Liver (tissue), 3 donors: ENCODE data around the gene POLG.

ENCODE experiments used
- CTCF ChIP-seq: fragments of 150-350 bp; IDR thresholded peaks from 2 replicates; pipeline ENCODE4 v1.5.1; 2017; ENCODE audit warnings: improper control_type of control experiment, low read depth, low read length; ENCODE audit not compliant: missing input control
- FOXA1 ChIP-seq: IDR thresholded peaks from 2 replicates; pipeline ENCODE4 v1.6.1; 2016; ENCODE audit warnings: antibody characterized with exemption
- MAX ChIP-seq: IDR thresholded peaks from 2 replicates; pipeline ENCODE4 v1.6.1; 2016; ENCODE audit warnings: antibody characterized with exemption
- REST ChIP-seq: IDR thresholded peaks from 2 replicates; pipeline ENCODE4 v1.6.1; 2016; ENCODE audit warnings: antibody characterized with exemption, mild to moderate bottlenecking
- TAF1 ChIP-seq: conservative IDR thresholded peaks from 2 replicates; pipeline ENCODE4 v1.6.1; 2016; ENCODE audit warnings: antibody characterized with exemption, mild to moderate bottlenecking
- donor health status: healthy.
- donor health status: healthy.

DNA sequence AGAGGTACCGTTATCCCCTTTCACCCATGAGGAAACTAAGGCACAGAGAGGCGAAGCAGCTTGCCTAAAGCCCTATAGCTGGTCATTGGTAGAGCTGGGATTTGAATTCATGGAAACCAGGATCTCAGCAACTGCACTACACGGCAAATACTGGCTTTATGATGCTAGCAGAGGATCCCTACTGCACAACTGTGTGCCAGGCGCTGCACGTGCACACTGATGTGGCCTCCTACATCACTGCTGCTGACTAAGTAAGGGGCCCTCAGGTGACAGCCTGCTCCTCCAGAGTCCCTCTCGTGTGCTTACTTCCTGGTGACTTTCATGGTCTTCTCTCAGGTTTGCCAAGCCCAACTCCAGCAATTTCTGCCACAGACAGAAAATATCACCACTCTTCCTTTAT, 3.4 kb upstream of the POLG start:
- no peak for TF ChIP-seq CTCF
- no peak for TF ChIP-seq FOXA1
- TF ChIP-seq REST, result no peak
- no peak for TF ChIP-seq MAX
- TF ChIP-seq TAF1, result no peak
